ENCODE results near the gene SYT3.

GRCh38 chr19:50607874-50608785 is 31.6 kb downstream of the SYT3 start:
- TF ChIP-seq ARID4B (CRISPR knock-in tag; IDR thresholded peaks at IDR 0.05; ENCODE audit: borderline replicate concordance): no peak
- TF ChIP-seq JUN (CRISPR knock-in tag; IDR thresholded peaks at IDR 0.05): no peak
- TF ChIP-seq CREB1 (CRISPR knock-in tag; IDR thresholded peaks at IDR 0.05): no peak
- TF ChIP-seq, protein P1, sequence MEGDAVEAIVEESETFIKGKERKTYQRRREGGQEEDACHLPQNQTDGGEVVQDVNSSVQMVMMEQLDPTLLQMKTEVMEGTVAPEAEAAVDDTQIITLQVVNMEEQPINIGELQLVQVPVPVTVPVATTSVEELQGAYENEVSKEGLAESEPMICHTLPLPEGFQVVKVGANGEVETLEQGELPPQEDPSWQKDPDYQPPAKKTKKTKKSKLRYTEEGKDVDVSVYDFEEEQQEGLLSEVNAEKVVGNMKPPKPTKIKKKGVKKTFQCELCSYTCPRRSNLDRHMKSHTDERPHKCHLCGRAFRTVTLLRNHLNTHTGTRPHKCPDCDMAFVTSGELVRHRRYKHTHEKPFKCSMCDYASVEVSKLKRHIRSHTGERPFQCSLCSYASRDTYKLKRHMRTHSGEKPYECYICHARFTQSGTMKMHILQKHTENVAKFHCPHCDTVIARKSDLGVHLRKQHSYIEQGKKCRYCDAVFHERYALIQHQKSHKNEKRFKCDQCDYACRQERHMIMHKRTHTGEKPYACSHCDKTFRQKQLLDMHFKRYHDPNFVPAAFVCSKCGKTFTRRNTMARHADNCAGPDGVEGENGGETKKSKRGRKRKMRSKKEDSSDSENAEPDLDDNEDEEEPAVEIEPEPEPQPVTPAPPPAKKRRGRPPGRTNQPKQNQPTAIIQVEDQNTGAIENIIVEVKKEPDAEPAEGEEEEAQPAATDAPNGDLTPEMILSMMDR (IDR thresholded peaks at IDR 0.05): peak; percentile 66
- no peak for TF ChIP-seq RELA (CRISPR knock-in tag; IDR thresholded peaks at IDR 0.05; ENCODE audit: borderline replicate concordance)
